Mucosa of rectum (tissue), 2 donors: ENCODE data around the gene POLE.
A peak's percentile ranks its signal among the peaks of the same experiment; 100 is the strongest.

Experiments used
- H3K27ac ChIP-seq, 2 donors: one replicate each; pipeline ENCODE4 v1.7.0; 2013; ENCODE audit warnings: inconsistent platforms in 2 of 2, low read depth in 2 of 2, low read length in 2 of 2
- H3K27me3 ChIP-seq, 2 donors: one replicate each; pipeline ENCODE4 v1.7.0; 2013; ENCODE audit warnings: low read length in 2 of 2; ENCODE audit not compliant: control insufficient read depth in 2 of 2, insufficient read depth in 2 of 2
- H3K36me3 ChIP-seq, 2 donors: one replicate each; pipeline ENCODE4 v1.7.0; 2013; ENCODE audit warnings: low read length in 2 of 2; ENCODE audit not compliant: control insufficient read depth in 2 of 2, insufficient read depth in 2 of 2
- H3K4me1 ChIP-seq, 2 donors: one replicate each; pipeline ENCODE4 v1.7.0; 2013; ENCODE audit warnings: low read length in 2 of 2, mild to moderate bottlenecking in 1 of 2; ENCODE audit not compliant: control insufficient read depth in 2 of 2, insufficient read depth in 2 of 2
- H3K4me3 ChIP-seq, 2 donors: one replicate each; pipeline ENCODE4 v1.7.0; 2013; ENCODE audit warnings: low read length in 2 of 2
- H3K9ac ChIP-seq, 2 donors: one replicate each; pipeline ENCODE4 v1.7.0; 2013; ENCODE audit warnings: low read length in 2 of 2, low read depth in 1 of 2, mild to moderate bottlenecking in 1 of 2
- H3K9me3 ChIP-seq, 2 donors: one replicate each; pipeline ENCODE4 v1.7.0; 2013; ENCODE audit warnings: low read length in 2 of 2; ENCODE audit not compliant: control insufficient read depth in 2 of 2
- donor health status: healthy.
- donor health status: Normal muscosa, but diverticular disease.

POLE gene

GRCh38 chr12:132689227-132689626 is 2.1 kb upstream of the POLE start:
- H3K27me3 ChIP-seq = no peaks in the 10 kb centered on the region
- peak overlapping the region; percentile 24 to 75 for H3K9ac ChIP-seq
- peak overlapping the region; percentile 58 to 60 for H3K4me3 ChIP-seq
- no peaks in the 10 kb centered on the region for H3K9me3 ChIP-seq
- peaks cover 10% of the 10 kb centered on the region in 2 donors for H3K4me1 ChIP-seq
- H3K27ac ChIP-seq = peak overlapping the region; percentile 72 to 80
- H3K36me3 ChIP-seq = peaks cover 4 to 5% of the 10 kb centered on the region in 2 donors

GRCh38 chr12:132686825-132687210 is 324 bp downstream of the POLE start:
- peak overlapping the region in 1 of 2 donors; percentile 65 for H3K9ac ChIP-seq
- no peaks in the 10 kb centered on the region for H3K9me3 ChIP-seq
- peaks cover 2 to 5% of the 10 kb centered on the region in 2 donors for H3K36me3 ChIP-seq
- H3K27me3 ChIP-seq = no peaks in the 10 kb centered on the region
- peak overlapping the region; percentile 58 to 74 for H3K4me3 ChIP-seq
- H3K27ac ChIP-seq = peak overlapping the region; percentile 32 to 74
- H3K4me1 ChIP-seq = peaks cover 10% of the 10 kb centered on the region in 2 donors

GRCh38 chr12:132685400-132685799 is 1.7 kb downstream of the POLE start:
- H3K27me3 ChIP-seq = no peaks in the 10 kb centered on the region
- no peaks in the 10 kb centered on the region for H3K9me3 ChIP-seq
- no peak overlapping the region for H3K4me3 ChIP-seq
- H3K27ac ChIP-seq = no peak overlapping the region
- peaks cover 0 to 5% of the 10 kb centered on the region in 2 donors for H3K36me3 ChIP-seq
- H3K4me1 ChIP-seq = peaks cover 10% of the 10 kb centered on the region in 2 donors
- no peak overlapping the region for H3K9ac ChIP-seq

GRCh38 chr12:132677492-132677891 is 9.7 kb downstream of the POLE start:
- Histone ChIP-seq H3K27ac (no peak overlapping the region), H3K9me3 (no peaks in the 10 kb centered on the region), H3K4me1 (no peaks in the 10 kb centered on the region), H3K9ac (no peak overlapping the region), H3K27me3 (no peaks in the 10 kb centered on the region), H3K4me3 (no peak overlapping the region), H3K36me3 (peaks cover 41 to 50% of the 10 kb centered on the region in 2 donors)

- Histone ChIP-seq H3K9ac (no peak overlapping the region), H3K9me3 (no peaks in the 10 kb centered on the region), H3K36me3 (peaks cover 48 to 55% of the 10 kb centered on the region in 2 donors), H3K27me3 (no peaks in the 10 kb centered on the region), H3K4me1 (no peaks in the 10 kb centered on the region), H3K27ac (no peak overlapping the region), H3K4me3 (no peak overlapping the region)
Observed at GRCh38 chr12:132675757-132676432, 11.2 kb downstream of the POLE start.

- H3K27ac ChIP-seq = no peak overlapping the region
- no peaks in the 10 kb centered on the region for H3K4me1 ChIP-seq
- H3K9ac ChIP-seq = no peak overlapping the region
- no peaks in the 10 kb centered on the region for H3K27me3 ChIP-seq
- H3K4me3 ChIP-seq = no peak overlapping the region
- H3K9me3 ChIP-seq = no peaks in the 10 kb centered on the region
- peaks cover 51 to 57% of the 10 kb centered on the region in 2 donors for H3K36me3 ChIP-seq
Observed at GRCh38 chr12:132674561-132674960, 12.6 kb downstream of the POLE start.

GRCh38 chr12:132673288-132674179 is 13.6 kb downstream of the POLE start:
- Histone ChIP-seq H3K27ac (no peak overlapping the region), H3K27me3 (no peaks in the 10 kb centered on the region), H3K9me3 (no peaks in the 10 kb centered on the region), H3K36me3 (peaks cover 50 to 51% of the 10 kb centered on the region in 2 donors), H3K9ac (no peak overlapping the region), H3K4me3 (no peak overlapping the region), H3K4me1 (no peaks in the 10 kb centered on the region)

- H3K36me3 ChIP-seq = peaks cover 55 to 56% of the 10 kb centered on the region in 2 donors
- no peak overlapping the region for H3K27ac ChIP-seq
- H3K9me3 ChIP-seq = no peaks in the 10 kb centered on the region
- H3K4me3 ChIP-seq = no peak overlapping the region
- no peak overlapping the region for H3K9ac ChIP-seq
- H3K27me3 ChIP-seq = no peaks in the 10 kb centered on the region
- no peaks in the 10 kb centered on the region for H3K4me1 ChIP-seq
Observed at GRCh38 chr12:132672678-132673077, 14.5 kb downstream of the POLE start.

GRCh38 chr12:132672116-132672515 is 15.0 kb downstream of the POLE start:
- no peak overlapping the region for H3K27ac ChIP-seq
- peaks cover 54 to 55% of the 10 kb centered on the region in 2 donors for H3K36me3 ChIP-seq
- H3K4me1 ChIP-seq = no peaks in the 10 kb centered on the region
- H3K9me3 ChIP-seq = no peaks in the 10 kb centered on the region
- H3K4me3 ChIP-seq = no peak overlapping the region
- no peaks in the 10 kb centered on the region for H3K27me3 ChIP-seq
- H3K9ac ChIP-seq = no peak overlapping the region

- Histone ChIP-seq H3K4me3 (no peak overlapping the region), H3K27ac (no peak overlapping the region), H3K4me1 (no peaks in the 10 kb centered on the region), H3K9ac (no peak overlapping the region), H3K36me3 (peaks cover 53 to 62% of the 10 kb centered on the region in 2 donors), H3K9me3 (no peaks in the 10 kb centered on the region), H3K27me3 (no peaks in the 10 kb centered on the region)
Observed at GRCh38 chr12:132669166-132669879, 17.8 kb downstream of the POLE start.
